H4 (cell line): ENCODE results near the gene ZC3H11A. TPM values are rescaled to one million over a fixed set of nuclear protein-coding genes. Genes with fewer than 3 reads are reported as not detected.

ENCODE experiments used
- DNase-seq: peaks from one replicate; pipeline ENCODE4 v3.0.0-alpha.2; 2015; ENCODE audit warnings: low spot score
- total RNA-seq: library from RNA; depleted of rRNA; stranded (reverse); fragments of >200 nt; shearing (Covaris generic); gene quantifications from 2 replicates; pipeline ENCODE4 v1.2.3, GENCODE V29; 2014; rRNA removed

Gene ZC3H11A
- total RNA-seq, 1 experiment from 2014 or later = 69.9 TPM

DNA sequence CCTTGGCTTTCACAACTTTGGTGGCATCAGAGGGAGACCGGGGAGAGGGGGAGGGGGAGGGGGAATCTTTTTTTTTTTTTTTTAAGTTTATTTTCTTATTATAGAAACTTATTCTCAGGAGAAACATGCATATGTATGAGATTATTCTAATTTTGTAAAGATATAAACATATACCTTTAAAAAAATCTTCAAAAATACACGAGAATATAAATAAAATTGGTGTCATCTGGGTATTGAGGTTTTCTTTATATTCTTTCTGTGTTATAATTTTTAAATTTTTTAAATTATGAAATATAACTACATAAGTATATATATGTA lies 47.1 kb downstream of the ZC3H11A start:
- DNase-seq = no peak

DNA sequence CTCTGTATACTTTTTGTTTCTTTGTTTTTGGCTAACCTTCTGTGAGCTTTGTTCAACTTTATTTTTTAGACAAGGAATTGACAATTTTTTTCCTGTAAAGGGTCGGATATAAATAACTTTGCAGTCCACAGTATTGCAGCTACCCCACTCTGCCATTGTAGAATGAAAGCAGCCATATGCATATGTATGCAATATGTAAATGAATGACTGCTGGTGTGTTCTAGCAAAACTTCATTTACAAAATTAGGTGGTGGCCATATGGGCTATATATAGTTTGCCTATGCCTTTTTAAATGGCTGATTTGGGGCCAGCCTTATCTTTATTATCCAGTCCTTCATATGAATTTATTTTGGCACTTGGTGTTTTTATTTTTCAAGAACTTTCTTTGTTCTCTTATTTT lies 48.0 kb downstream of the ZC3H11A start:
- no peak for DNase-seq

Other genes with a start within 250 kb of the ZC3H11A start
- 11.8 and 17.6 TPM in 2 replicates for gene ATP2B4, start 168.8 kb upstream of the ZC3H11A start, total RNA-seq
- gene LAX1, start 30.4 kb upstream of the ZC3H11A start, total RNA-seq = not detected in 2 replicates
- gene ZBED6, start within 50 bp of the ZC3H11A start, total RNA-seq = 7.1 and 8.0 TPM in 2 replicates
- gene SNRPE, start 66.0 kb downstream of the ZC3H11A start, total RNA-seq = 224 and 227 TPM in 2 replicates